HG02884 (cell line): ENCODE measurements around the gene MCF2L.
"Not testable (repeated sequence)": the region's sequence is repeated elsewhere in the genome, so short reads cannot be mapped to it uniquely, and the experiment has no call there.

Source experiments
- ATAC-seq: cut with Tn5 transposase; IDR thresholded peaks from one replicate; pipeline ENCODE4 v1.9.1; 2021; ENCODE audit warnings: mild to moderate bottlenecking, moderate library complexity; ENCODE audit not compliant: unreplicated experiment

MCF2L gene

GRCh38 chr13:113106711-113107351, 137.8 kb downstream of the MCF2L start:
- no peak for ATAC-seq

GRCh38 chr13:113108521-113108920, 139.5 kb downstream of the MCF2L start:
- ATAC-seq: not testable (repeated sequence)

- ATAC-seq: no peak
These were observed 140.4 kb downstream of the MCF2L start for GRCh38 chr13:113109151-113110047.

- no peak for ATAC-seq
These were observed 141.2 kb downstream of the MCF2L start for GRCh38 chr13:113110048-113110851.

- ATAC-seq: no peak
These were observed 141.9 kb downstream of the MCF2L start for GRCh38 chr13:113110852-113111315.

GRCh38 chr13:113111821-113112220, 142.8 kb downstream of the MCF2L start:
- ATAC-seq: not testable (repeated sequence)

GRCh38 chr13:113112475-113112874, 143.5 kb downstream of the MCF2L start:
- not testable (repeated sequence) for ATAC-seq

- ATAC-seq: no peak
These were observed 144.2 kb downstream of the MCF2L start for GRCh38 chr13:113112893-113113845.

GRCh38 chr13:113113846-113114271, 144.8 kb downstream of the MCF2L start:
- ATAC-seq: no peak

GRCh38 chr13:113114511-113115362, 145.7 kb downstream of the MCF2L start:
- no peak for ATAC-seq

GRCh38 chr13:113115363-113116205, 146.6 kb downstream of the MCF2L start:
- no peak for ATAC-seq

GRCh38 chr13:113116206-113116800, 147.3 kb downstream of the MCF2L start:
- ATAC-seq: no peak

- ATAC-seq: no peak
These were observed 147.9 kb downstream of the MCF2L start for GRCh38 chr13:113116871-113117271.

GRCh38 chr13:113117335-113117872, 148.4 kb downstream of the MCF2L start:
- ATAC-seq: no peak

GRCh38 chr13:113117911-113118260, 148.9 kb downstream of the MCF2L start:
- ATAC-seq: no peak

GRCh38 chr13:113118261-113119021, 149.4 kb downstream of the MCF2L start:
- no peak for ATAC-seq
